ENCODE data around the gene OR6J1. TPM values are rescaled to one million over a fixed set of nuclear protein-coding genes. Genes with fewer than 3 reads are reported as not detected.

The OR6J1 gene
- total RNA-seq, 1 experiment from 2014 or later = not detected

DNA sequence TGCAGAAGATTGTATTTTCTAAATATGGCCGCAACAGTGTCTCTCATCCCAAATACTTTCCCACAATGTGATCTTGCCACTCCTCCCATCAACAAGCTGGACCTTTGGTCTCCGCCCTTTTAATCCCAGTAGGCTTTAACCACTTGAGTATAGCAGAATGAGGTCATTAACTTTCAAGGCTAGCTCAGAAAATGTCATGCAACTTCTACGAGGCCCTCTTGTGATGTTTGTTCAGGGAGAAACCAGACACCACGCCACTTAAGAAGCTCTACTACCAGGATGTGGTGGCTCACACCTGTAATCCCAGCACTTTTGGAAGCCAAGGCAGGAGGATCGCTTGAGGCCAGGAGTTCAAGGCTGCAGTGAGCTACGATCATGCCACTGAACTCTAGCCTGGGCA is 20.1 kb upstream of the OR6J1 start:
- H3K27ac ChIP-seq (ENCODE audit: low read depth, low read length, poor library complexity, severe bottlenecking) = no peak overlapping the region
- intact Hi-C loops (cut with micrococcal nuclease; ENCODE audit: unreplicated experiment) = no loop called here
- TF ChIP-seq EZH2 (IDR thresholded peaks at IDR 0.05; ENCODE audit: borderline replicate concordance, low read depth, low read length, poor library complexity, severe bottlenecking) (no peak), CTCF (conservative IDR thresholded peaks at IDR 0.05; ENCODE audit: low read depth, low read length) (no peak)
- no TSS peak for BruUV-seq (replicated peaks)
- no peak for DNase-seq (ENCODE audit: low spot score)
- H3K9me3 ChIP-seq (ENCODE audit: low read depth, low read length, poor library complexity, severe bottlenecking) = no peaks in the 10 kb centered on the region
- H3K36me3 ChIP-seq (ENCODE audit: insufficient read depth, low read length, poor library complexity, severe bottlenecking) = no peaks in the 10 kb centered on the region
- ChIA-PET POLR2A (ENCODE audit: low non-redundant PET) (no interaction called here), CTCF (no interaction called here)
- H3K4me1 ChIP-seq (ENCODE audit: insufficient read depth, low read length, poor library complexity, severe bottlenecking) = no peaks in the 10 kb centered on the region
- H3K4me3 ChIP-seq (ENCODE audit: low read depth, low read length, poor library complexity, severe bottlenecking) = no peak overlapping the region
- no peaks in the 10 kb centered on the region for H3K27me3 ChIP-seq (replicated peaks; ENCODE audit: insufficient read depth, low read depth, low read length, poor library complexity)

DNA sequence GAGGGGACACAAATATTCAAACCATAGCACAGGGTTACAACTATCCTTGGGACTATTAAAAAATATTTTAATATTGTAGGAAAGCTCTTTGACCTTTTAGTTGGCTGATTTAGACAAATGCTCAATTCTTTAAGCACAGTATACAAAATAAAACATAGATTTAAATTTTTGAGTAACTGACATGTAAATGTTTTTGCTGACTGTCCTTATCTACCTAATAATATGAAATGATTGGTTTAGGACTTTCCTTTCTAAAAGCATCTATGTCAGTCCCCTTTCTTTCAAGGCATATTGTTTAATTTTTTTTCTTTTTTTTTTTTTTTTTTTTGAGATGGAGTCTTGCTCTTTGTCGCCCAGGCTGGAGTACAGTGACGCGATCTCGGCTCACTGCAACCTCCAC is 16.5 kb upstream of the OR6J1 start:
- TF ChIP-seq EZH2 (IDR thresholded peaks at IDR 0.05; ENCODE audit: borderline replicate concordance, low read depth, low read length, poor library complexity, severe bottlenecking) (no peak), CTCF (conservative IDR thresholded peaks at IDR 0.05; ENCODE audit: low read depth, low read length) (no peak)
- no peaks in the 10 kb centered on the region for H3K27me3 ChIP-seq (replicated peaks; ENCODE audit: insufficient read depth, low read depth, low read length, poor library complexity)
- H3K9me3 ChIP-seq (ENCODE audit: low read depth, low read length, poor library complexity, severe bottlenecking) = no peaks in the 10 kb centered on the region
- POLR2A ChIA-PET (ENCODE audit: low non-redundant PET) = interaction anchor here (0.6 kb wide), 1 partner anchor 642 kb away, joined by 4 read pairs; no protein-coding TSS in a partner anchor
- no peak overlapping the region for H3K4me3 ChIP-seq (ENCODE audit: low read depth, low read length, poor library complexity, severe bottlenecking)
- no TSS peak for BruUV-seq (replicated peaks)
- H3K27ac ChIP-seq (ENCODE audit: low read depth, low read length, poor library complexity, severe bottlenecking) = no peak overlapping the region
- DNase-seq (ENCODE audit: low spot score) = no peak
- CTCF ChIA-PET = no interaction called here
- peaks cover 14% of the 10 kb centered on the region for H3K4me1 ChIP-seq (ENCODE audit: insufficient read depth, low read length, poor library complexity, severe bottlenecking)
- H3K36me3 ChIP-seq (ENCODE audit: insufficient read depth, low read length, poor library complexity, severe bottlenecking) = no peaks in the 10 kb centered on the region
- intact Hi-C loops (cut with micrococcal nuclease; ENCODE audit: unreplicated experiment) = no loop called here

DNA sequence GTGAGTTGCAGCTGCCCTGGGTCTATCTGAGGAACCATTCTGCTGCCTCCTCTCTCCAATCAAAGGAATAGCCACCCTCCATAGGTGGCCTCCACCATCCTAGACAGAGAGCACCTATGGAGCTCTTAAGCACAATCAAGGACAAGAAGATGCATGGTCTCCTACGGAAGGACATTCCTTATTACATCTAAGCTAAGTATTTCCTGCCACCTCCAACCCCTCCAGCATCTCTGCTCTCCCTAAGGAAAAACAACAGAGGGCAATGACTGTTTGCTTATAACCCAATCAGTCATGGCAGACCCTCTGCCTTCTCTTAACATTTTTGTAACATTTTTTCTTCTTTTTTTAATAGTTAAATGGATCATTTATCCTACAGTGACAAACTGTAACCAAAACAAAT is 14.8 kb upstream of the OR6J1 start:
- CTCF ChIA-PET = interaction anchor here (1.2 kb wide), 1 partner anchor 17 kb away, joined by 3 read pairs; no protein-coding TSS in a partner anchor
- POLR2A ChIA-PET (ENCODE audit: low non-redundant PET) = no interaction called here
- no peak overlapping the region for H3K4me3 ChIP-seq (ENCODE audit: low read depth, low read length, poor library complexity, severe bottlenecking)
- H3K27ac ChIP-seq (ENCODE audit: low read depth, low read length, poor library complexity, severe bottlenecking) = no peak overlapping the region
- intact Hi-C loops (cut with micrococcal nuclease; ENCODE audit: unreplicated experiment) = loop anchor here (10.0 kb wide), 1 partner anchor 354 kb away; no protein-coding TSS in a partner anchor
- DNase-seq (ENCODE audit: low spot score) = no peak
- H3K9me3 ChIP-seq (ENCODE audit: low read depth, low read length, poor library complexity, severe bottlenecking) = no peaks in the 10 kb centered on the region
- H3K36me3 ChIP-seq (ENCODE audit: insufficient read depth, low read length, poor library complexity, severe bottlenecking) = no peaks in the 10 kb centered on the region
- BruUV-seq (replicated peaks) = no TSS peak
- peaks cover 14% of the 10 kb centered on the region for H3K4me1 ChIP-seq (ENCODE audit: insufficient read depth, low read length, poor library complexity, severe bottlenecking)
- no peaks in the 10 kb centered on the region for H3K27me3 ChIP-seq (replicated peaks; ENCODE audit: insufficient read depth, low read depth, low read length, poor library complexity)
- TF ChIP-seq EZH2 (IDR thresholded peaks at IDR 0.05; ENCODE audit: borderline replicate concordance, low read depth, low read length, poor library complexity, severe bottlenecking) (no peak), CTCF (conservative IDR thresholded peaks at IDR 0.05; ENCODE audit: low read depth, low read length) (no peak)

Data from A673 (cell line).